ENCODE results near the gene BMPR1B. TPM values are rescaled to one million over a fixed set of nuclear protein-coding genes. Genes with fewer than 3 reads are reported as not detected.

BMPR1B gene
- total RNA-seq, 1 experiment from 2014 or later, result 0.35 TPM

DNA sequence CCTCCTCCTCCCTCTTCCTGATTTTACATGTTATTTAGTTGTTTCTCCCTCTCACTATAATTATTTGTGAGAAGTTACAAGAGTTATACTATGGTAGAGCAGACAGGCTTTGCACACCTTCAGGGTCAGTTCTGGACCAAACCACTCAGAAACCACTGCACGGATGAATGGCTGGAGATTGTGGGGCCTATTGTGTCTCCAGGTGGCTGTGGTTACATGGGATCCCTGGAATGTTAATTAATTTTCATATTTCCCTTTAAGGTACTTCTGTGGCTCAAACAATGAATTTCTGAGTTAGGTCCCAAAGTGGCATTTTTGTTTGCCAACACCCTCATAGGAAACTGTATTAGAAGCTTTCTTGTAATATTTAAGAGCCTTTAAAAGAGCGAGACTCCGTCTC lies 151.9 kb downstream of the BMPR1B start:
- no peak overlapping the region; a peak in 1 of 7 replicates for H3K27ac Mint-ChIP-seq
- H2BK5ac ChIP-seq (ENCODE audit: insufficient read length, low read length), result no peak overlapping the region
- H3K56ac ChIP-seq (ENCODE audit: insufficient read length, low read depth, low read length), result no peak overlapping the region
- no CpG with 5 or more reads among the region's 3 CpGs for WGBS (ENCODE audit: extremely low coverage, insufficient read length, low lambda C conversion rate)
- no peak overlapping the region for H3K9ac ChIP-seq (ENCODE audit: extremely low read depth, insufficient read length, low read length)
- no peak overlapping the region for H4K91ac ChIP-seq (ENCODE audit: insufficient read length, low read depth, low read length)
- no peak overlapping the region for H2AK5ac ChIP-seq (ENCODE audit: insufficient read length, low read length)
- no peak for DNase-seq
- no peaks in the 10 kb centered on the region for H4K20me1 ChIP-seq (ENCODE audit: control insufficient read depth, insufficient read depth, insufficient read length)
- H3K9me3 ChIP-seq (ENCODE audit: control insufficient read depth, low read depth, low read length), result no peaks in the 10 kb centered on the region
- no peak overlapping the region for H4K8ac ChIP-seq (replicated peaks; ENCODE audit: insufficient read length, low read depth, low read length)
- H3K4ac ChIP-seq (ENCODE audit: low read depth, low read length), result no peak overlapping the region
- H3K4me1 Mint-ChIP-seq, result peaks cover 8 to 11% of the 10 kb centered on the region in 2 experiments
- no peak overlapping the region for H4K5ac ChIP-seq (ENCODE audit: insufficient read length, low read depth, low read length)
- no peaks in the 10 kb centered on the region for H3K4me1 ChIP-seq (ENCODE audit: insufficient read depth, low read length)
- H3K79me2 ChIP-seq (ENCODE audit: insufficient read depth, low read length), result no peaks in the 10 kb centered on the region
- no peak overlapping the region for H2AFZ ChIP-seq (ENCODE audit: low read length)
- no peak overlapping the region for H2BK15ac ChIP-seq (ENCODE audit: low read depth, low read length)
- no peaks in the 10 kb centered on the region for H3K27me3 ChIP-seq (ENCODE audit: insufficient read depth, low read length)
- no peak overlapping the region for H3K4me2 ChIP-seq (ENCODE audit: insufficient read depth, insufficient read length, low read length)
- no peak overlapping the region for H3K27ac ChIP-seq (ENCODE audit: insufficient read length, low read depth, low read length)
- H2BK20ac ChIP-seq (ENCODE audit: low read depth, low read length, poor library complexity, severe bottlenecking), result no peak overlapping the region
- no peak overlapping the region for H3T11ph ChIP-seq (ENCODE audit: low read length)
- H3K23me2 ChIP-seq (ENCODE audit: insufficient read length, low read depth, low read length, poor library complexity, severe bottlenecking), result no peaks in the 10 kb centered on the region
- H3K14ac ChIP-seq (ENCODE audit: insufficient read depth, low read length), result no peak overlapping the region
- no peaks in the 10 kb centered on the region; a peak in 1 of 7 replicates for H3K36me3 Mint-ChIP-seq (ENCODE audit: insufficient read depth in 1 of 3, low read depth in 3 of 3)
- peaks cover 0 to 3% of the 10 kb centered on the region in 2 experiments; a peak in 2 of 5 replicates for H3K9me3 Mint-ChIP-seq
- no peak overlapping the region for H2BK12ac ChIP-seq (ENCODE audit: insufficient read length, low read depth, low read length)
- H3K23ac ChIP-seq (ENCODE audit: insufficient read length, low read depth, low read length), result no peak overlapping the region
- H3K4me3 Mint-ChIP-seq, result no peak overlapping the region
- H2BK120ac ChIP-seq (ENCODE audit: low read depth, low read length, poor library complexity, severe bottlenecking), result no peak overlapping the region
- no peak overlapping the region for H3K18ac ChIP-seq (ENCODE audit: insufficient read length, low read depth, low read length)
- no peaks in the 10 kb centered on the region for H3K27me3 Mint-ChIP-seq (ENCODE audit: low read depth)
- no peaks in the 10 kb centered on the region for H3K79me1 ChIP-seq (ENCODE audit: insufficient read depth, low read depth, low read length, poor library complexity, severe bottlenecking)
- TF ChIP-seq, protein P1, sequence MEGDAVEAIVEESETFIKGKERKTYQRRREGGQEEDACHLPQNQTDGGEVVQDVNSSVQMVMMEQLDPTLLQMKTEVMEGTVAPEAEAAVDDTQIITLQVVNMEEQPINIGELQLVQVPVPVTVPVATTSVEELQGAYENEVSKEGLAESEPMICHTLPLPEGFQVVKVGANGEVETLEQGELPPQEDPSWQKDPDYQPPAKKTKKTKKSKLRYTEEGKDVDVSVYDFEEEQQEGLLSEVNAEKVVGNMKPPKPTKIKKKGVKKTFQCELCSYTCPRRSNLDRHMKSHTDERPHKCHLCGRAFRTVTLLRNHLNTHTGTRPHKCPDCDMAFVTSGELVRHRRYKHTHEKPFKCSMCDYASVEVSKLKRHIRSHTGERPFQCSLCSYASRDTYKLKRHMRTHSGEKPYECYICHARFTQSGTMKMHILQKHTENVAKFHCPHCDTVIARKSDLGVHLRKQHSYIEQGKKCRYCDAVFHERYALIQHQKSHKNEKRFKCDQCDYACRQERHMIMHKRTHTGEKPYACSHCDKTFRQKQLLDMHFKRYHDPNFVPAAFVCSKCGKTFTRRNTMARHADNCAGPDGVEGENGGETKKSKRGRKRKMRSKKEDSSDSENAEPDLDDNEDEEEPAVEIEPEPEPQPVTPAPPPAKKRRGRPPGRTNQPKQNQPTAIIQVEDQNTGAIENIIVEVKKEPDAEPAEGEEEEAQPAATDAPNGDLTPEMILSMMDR (conservative IDR thresholded peaks at IDR 0.05), result no peak

Measured in H9 (cell line).